CD4-positive, alpha-beta T cell (primary cell): ENCODE measurements around the gene LAMA1. TPM values are rescaled to one million over a fixed set of nuclear protein-coding genes. Genes with fewer than 3 reads are reported as not detected.

Source experiments
- ATAC-seq: fragments of 200-7000 bp; cut with Tn5 transposase; one replicate; pipeline ENCODE4 v1.10.0; 2022; ENCODE audit warnings: mild to moderate bottlenecking; ENCODE audit not compliant: poor library complexity
- CTCF ChIA-PET: fragments of 350-600 bp; sonication (Branson Sonifier 250); formaldehyde crosslinking; loops from one replicate; lab custom pipeline; 2021; ENCODE audit warnings: antibody characterized with exemption, inconsistent platforms; lab: Charles Lee
- POLR2A ChIA-PET: fragments of 350-600 bp; sonication (Branson Sonifier 250); formaldehyde crosslinking; loops from one replicate; lab custom pipeline; 2021; ENCODE audit warnings: antibody characterized with exemption, inconsistent platforms; lab: Charles Lee
- DNase-seq, 14 experiments: peaks; one replicate each; pipeline ENCODE4 v3.0.0-alpha.2; 2013 to 2020; ENCODE audit warnings: mixed read lengths in 2 of 14
- H3K27ac ChIP-seq, 2 donors: one replicate each; pipeline versions ENCODE4 v1.5.1 to v1.7.0; 2013; ENCODE audit warnings: low read length in 2 of 2, low read depth in 1 of 2, mild to moderate bottlenecking in 1 of 2
- H3K27me3 ChIP-seq, 2 experiments: 1 replicate in 1 of 2; 2 replicates in 1 of 2; pipeline versions ENCODE4 v1.6.1 to v1.7.0; 2013; ENCODE audit warnings: low read length in 2 of 2, control low read depth in 1 of 2, mild to moderate bottlenecking in 1 of 2, moderate library complexity in 1 of 2; ENCODE audit not compliant: insufficient read depth in 2 of 2, control insufficient read depth in 1 of 2
- H3K36me3 ChIP-seq: one replicate; pipeline ENCODE4 v1.6.1; 2013; ENCODE audit warnings: low read length, control low read depth; ENCODE audit not compliant: insufficient read depth
- H3K4me1 ChIP-seq: one replicate; pipeline ENCODE4 v1.6.1; 2013; ENCODE audit warnings: low read length, control low read depth; ENCODE audit not compliant: insufficient read depth
- H3K4me3 ChIP-seq: one replicate; pipeline ENCODE4 v1.5.1; 2013; ENCODE audit warnings: mild to moderate bottlenecking, low read length, moderate library complexity
- H3K9me3 ChIP-seq, 2 experiments: 1 replicate in 1 of 2; 2 replicates in 1 of 2; pipeline versions ENCODE4 v1.6.1 to v1.7.0; 2013; ENCODE audit warnings: low read length in 2 of 2, mild to moderate bottlenecking in 2 of 2, control low read depth in 1 of 2, moderate library complexity in 1 of 2; ENCODE audit not compliant: control insufficient read depth in 1 of 2, insufficient read depth in 1 of 2
- H3K27ac Mint-ChIP-seq: one replicate; pipeline ENCODE4 v1.8.0; 2020; ENCODE audit warnings: mixed read lengths
- H3K27me3 Mint-ChIP-seq: one replicate; pipeline ENCODE4 v1.8.0; 2021; ENCODE audit warnings: mixed read lengths
- H3K36me3 Mint-ChIP-seq: one replicate; pipeline ENCODE4 v1.8.0; 2021; ENCODE audit warnings: low read depth, mixed read lengths
- H3K4me1 Mint-ChIP-seq: one replicate; pipeline ENCODE4 v1.8.0; 2021; ENCODE audit warnings: low read depth, mixed read lengths
- H3K4me3 Mint-ChIP-seq: one replicate; pipeline ENCODE4 v1.8.0; 2020; ENCODE audit warnings: mild to moderate bottlenecking, mixed read lengths
- H3K9me3 Mint-ChIP-seq: one replicate; pipeline ENCODE4 v1.8.0; 2020; ENCODE audit warnings: mixed read lengths
- CTCF ChIP-seq: fragments of 200-600 bp; IDR thresholded peaks from one replicate; pipeline ENCODE4 v1.8.0; 2022; ENCODE audit warnings: antibody characterized with exemption, mild to moderate bottlenecking
- intact Hi-C, 2 experiments: fragments of 100-400 bp; cut with DNase I in 1 of 2; cut with micrococcal nuclease in 1 of 2; formaldehyde crosslinking; loops; one replicate each; pipeline versions ENCODE4 v1.15.1 to v1.9.0; 2023 to 2025; cut with DNase I, micrococcal nuclease
- total RNA-seq, 174 experiments: library from RNA in 2 of 174; stranded (reverse) in 2 of 174; gene quantifications; one replicate each; pipeline ENCODE4 v1.2.3 and lab custom pipeline; 2021 to 2026

LAMA1 gene
- total RNA-seq, 2 experiments from 2014 or later: not detected

GRCh38 chr18:7096838-7097237, 20.8 kb downstream of the LAMA1 start:
- H3K4me1 Mint-ChIP-seq: no peaks in the 10 kb centered on the region
- H3K4me3 ChIP-seq: no peak overlapping the region
- H3K9me3 Mint-ChIP-seq: no peaks in the 10 kb centered on the region
- H3K27me3 ChIP-seq: no peaks in the 10 kb centered on the region
- peaks cover 0 to 11% of the 10 kb centered on the region in 2 experiments for H3K9me3 ChIP-seq
- H3K27ac Mint-ChIP-seq: no peak overlapping the region
- intact Hi-C loops: no loop called here
- no peaks in the 10 kb centered on the region for H3K27me3 Mint-ChIP-seq
- TF ChIP-seq CTCF: no peak
- H3K4me3 Mint-ChIP-seq: no peak overlapping the region
- H3K4me1 ChIP-seq: no peaks in the 10 kb centered on the region
- no peaks in the 10 kb centered on the region for H3K36me3 Mint-ChIP-seq
- no peaks in the 10 kb centered on the region for H3K36me3 ChIP-seq
- no peak overlapping the region for H3K27ac ChIP-seq
- ChIA-PET POLR2A (no interaction called here), CTCF (no interaction called here)
- ATAC-seq (no peak), DNase-seq (no peak)

DNA sequence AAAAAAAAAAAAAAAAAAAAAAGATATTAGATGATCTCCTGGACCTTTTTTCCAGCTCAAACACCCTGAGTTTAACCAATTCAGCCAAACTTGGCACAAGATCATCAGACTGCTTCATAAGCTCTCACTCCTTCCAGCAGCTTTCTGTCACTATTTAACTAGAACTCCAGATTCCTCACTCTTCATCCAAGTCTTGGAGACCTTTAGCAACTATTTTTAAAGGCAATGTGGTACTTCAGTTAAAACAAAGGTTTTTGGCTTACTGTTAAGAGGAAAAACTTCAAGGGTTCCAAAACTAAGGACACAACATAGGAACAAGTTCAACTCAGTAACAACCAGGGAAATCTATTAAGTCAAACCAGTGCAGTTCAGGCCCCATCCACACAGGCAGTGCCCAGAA, 23.2 kb downstream of the LAMA1 start:
- Mint-ChIP-seq H3K27ac (no peak overlapping the region), H3K9me3 (no peaks in the 10 kb centered on the region), H3K4me1 (no peaks in the 10 kb centered on the region), H3K27me3 (no peaks in the 10 kb centered on the region), H3K4me3 (no peak overlapping the region), H3K36me3 (no peaks in the 10 kb centered on the region)
- no peak overlapping the region for H3K4me3 ChIP-seq
- DNase-seq (no peak), ATAC-seq (no peak)
- POLR2A ChIA-PET: no interaction called here
- H3K27ac ChIP-seq: no peak overlapping the region
- TF ChIP-seq CTCF: no peak
- no peaks in the 10 kb centered on the region for H3K27me3 ChIP-seq
- H3K4me1 ChIP-seq: no peaks in the 10 kb centered on the region
- H3K9me3 ChIP-seq: peaks cover 0 to 13% of the 10 kb centered on the region in 2 experiments
- H3K36me3 ChIP-seq: no peaks in the 10 kb centered on the region
- intact Hi-C loops: no loop called here
- CTCF ChIA-PET: no interaction called here

GRCh38 chr18:7090771-7091170, 26.8 kb downstream of the LAMA1 start:
- Mint-ChIP-seq H3K27ac (no peak overlapping the region), H3K27me3 (peaks cover 5% of the 10 kb centered on the region), H3K4me3 (no peak overlapping the region), H3K9me3 (no peaks in the 10 kb centered on the region), H3K4me1 (no peaks in the 10 kb centered on the region), H3K36me3 (no peaks in the 10 kb centered on the region)
- intact Hi-C loops: no loop called here
- DNase-seq (no peak), ATAC-seq (no peak)
- Histone ChIP-seq H3K36me3 (no peaks in the 10 kb centered on the region), H3K4me3 (no peak overlapping the region), H3K9me3 (peaks cover 0 to 23% of the 10 kb centered on the region in 2 experiments), H3K4me1 (no peaks in the 10 kb centered on the region), H3K27ac (no peak overlapping the region), H3K27me3 (no peaks in the 10 kb centered on the region)
- ChIA-PET POLR2A (no interaction called here), CTCF (no interaction called here)
- TF ChIP-seq CTCF: no peak
